Testis (tissue), 3 donors: ENCODE measurements around the gene PPP1R37. TPM values are rescaled to one million over a fixed set of nuclear protein-coding genes. Genes with fewer than 3 reads are reported as not detected.

Source experiments
- DNase-seq: peaks from one replicate; pipeline ENCODE4 v3.0.0-alpha.2; 2019
- H3K27ac ChIP-seq, 2 donors: fragments of 200-600 bp; sonication (generic); one replicate each; pipeline ENCODE4 v1.5.1; 2019
- H3K27me3 ChIP-seq: fragments of 200-600 bp; sonication (generic); one replicate; pipeline ENCODE4 v1.5.1; 2019
- H3K36me3 ChIP-seq: fragments of 200-600 bp; sonication (generic); one replicate; pipeline ENCODE4 v1.5.1; 2017; ENCODE audit warnings: low read depth; ENCODE audit errors: missing control alignments
- H3K4me1 ChIP-seq: fragments of 200-600 bp; sonication (generic); one replicate; pipeline ENCODE4 v1.5.1; 2019
- H3K4me3 ChIP-seq, 2 donors: fragments of 200-600 bp; sonication (generic); one replicate each; pipeline ENCODE4 v1.5.1; 2017 to 2019
- H3K9me3 ChIP-seq: fragments of 200-600 bp; sonication (generic); one replicate; pipeline ENCODE4 v1.5.1; 2017
- POLR2A ChIP-seq: fragments of 450-650 bp; IDR thresholded peaks from one replicate; pipeline ENCODE4 v1.6.1; 2017; ENCODE audit warnings: antibody characterized with exemption, mild to moderate bottlenecking, moderate library complexity
- WGBS, 2 donors: methylation state at CpG; one replicate each; pipeline ENCODE4 v1.1.5; 2018; 5-methylcytosine and 5-hydroxymethylcytosine counted together
- intact Hi-C: fragments of 100-400 bp; cut with DNase I; formaldehyde crosslinking; loops from one replicate; pipeline ENCODE4 v1.15.1; 2023; ENCODE audit warnings: low total_unique reads
- polyA plus RNA-seq: library from polyadenylated mRNA; stranded (reverse); fragments of 350-450 nt; fragmentation: Illumina TruSeq; extraction: RNeasy Lipid Tissue Mini Kit (QIAGEN cat#74804); gene quantifications from one replicate; pipeline ENCODE4 v1.2.3, GENCODE V29; 2014; ENCODE audit warnings: low read depth, low replicate concordance; ENCODE audit not compliant: insufficient read depth
- total RNA-seq, 2 donors: library from RNA; depleted of rRNA; stranded (reverse); fragments of >200 nt; gene quantifications; one replicate each; pipeline ENCODE4 v1.2.3, GENCODE V29; 2016
- TF ChIP-seq, protein P1 (sequence below), 3 experiments: fragments of 450-650 bp in 2 of 3; fragments of 200-600 bp in 1 of 3; sonication (generic) in 1 of 3; IDR thresholded peaks; one replicate each; pipeline ENCODE4 v1.5.1; 2016 to 2019; ENCODE audit warnings: antibody characterized with exemption in 3 of 3, mild to moderate bottlenecking in 2 of 3, moderate library complexity in 1 of 3

The PPP1R37 gene
- total and polyA plus RNA-seq, 3 donors from 2014 or later: 28.5 to 83.0 (median 82.5) TPM

DNA sequence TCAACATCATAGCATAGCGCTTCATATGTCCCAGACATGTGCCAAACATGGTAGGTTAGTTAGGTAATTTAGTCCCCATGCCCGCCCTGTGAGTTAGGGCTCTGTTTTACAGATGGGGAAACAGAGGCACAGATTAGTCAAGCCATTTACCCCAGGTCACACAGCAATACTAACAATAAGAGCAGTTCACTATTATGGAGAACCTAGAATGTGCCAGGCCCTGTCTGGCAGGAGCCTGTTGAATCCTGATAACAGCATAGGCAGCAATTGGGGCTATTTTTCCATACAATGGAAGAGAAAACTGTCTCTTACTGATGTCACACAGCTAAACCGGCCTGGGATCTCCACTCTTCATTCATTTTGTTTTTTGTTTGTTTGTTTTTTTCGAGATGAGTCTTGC lies 6.5 kb upstream of the PPP1R37 start:
- TF ChIP-seq, protein P1, sequence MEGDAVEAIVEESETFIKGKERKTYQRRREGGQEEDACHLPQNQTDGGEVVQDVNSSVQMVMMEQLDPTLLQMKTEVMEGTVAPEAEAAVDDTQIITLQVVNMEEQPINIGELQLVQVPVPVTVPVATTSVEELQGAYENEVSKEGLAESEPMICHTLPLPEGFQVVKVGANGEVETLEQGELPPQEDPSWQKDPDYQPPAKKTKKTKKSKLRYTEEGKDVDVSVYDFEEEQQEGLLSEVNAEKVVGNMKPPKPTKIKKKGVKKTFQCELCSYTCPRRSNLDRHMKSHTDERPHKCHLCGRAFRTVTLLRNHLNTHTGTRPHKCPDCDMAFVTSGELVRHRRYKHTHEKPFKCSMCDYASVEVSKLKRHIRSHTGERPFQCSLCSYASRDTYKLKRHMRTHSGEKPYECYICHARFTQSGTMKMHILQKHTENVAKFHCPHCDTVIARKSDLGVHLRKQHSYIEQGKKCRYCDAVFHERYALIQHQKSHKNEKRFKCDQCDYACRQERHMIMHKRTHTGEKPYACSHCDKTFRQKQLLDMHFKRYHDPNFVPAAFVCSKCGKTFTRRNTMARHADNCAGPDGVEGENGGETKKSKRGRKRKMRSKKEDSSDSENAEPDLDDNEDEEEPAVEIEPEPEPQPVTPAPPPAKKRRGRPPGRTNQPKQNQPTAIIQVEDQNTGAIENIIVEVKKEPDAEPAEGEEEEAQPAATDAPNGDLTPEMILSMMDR (IDR thresholded peaks at IDR 0.05): no peak
- TF ChIP-seq POLR2A: no peak
- no peaks in the 10 kb centered on the region for H3K36me3 ChIP-seq
- H3K4me1 ChIP-seq: peaks cover 7% of the 10 kb centered on the region
- no peak for DNase-seq
- no peaks in the 10 kb centered on the region for H3K9me3 ChIP-seq
- no peak overlapping the region for H3K27ac ChIP-seq
- intact Hi-C loops: no loop called here
- WGBS, 2 donors: 92 to 93% methylated on average over 4 of the region's 4 CpGs
- no peak overlapping the region for H3K4me3 ChIP-seq
- no peaks in the 10 kb centered on the region for H3K27me3 ChIP-seq

DNA sequence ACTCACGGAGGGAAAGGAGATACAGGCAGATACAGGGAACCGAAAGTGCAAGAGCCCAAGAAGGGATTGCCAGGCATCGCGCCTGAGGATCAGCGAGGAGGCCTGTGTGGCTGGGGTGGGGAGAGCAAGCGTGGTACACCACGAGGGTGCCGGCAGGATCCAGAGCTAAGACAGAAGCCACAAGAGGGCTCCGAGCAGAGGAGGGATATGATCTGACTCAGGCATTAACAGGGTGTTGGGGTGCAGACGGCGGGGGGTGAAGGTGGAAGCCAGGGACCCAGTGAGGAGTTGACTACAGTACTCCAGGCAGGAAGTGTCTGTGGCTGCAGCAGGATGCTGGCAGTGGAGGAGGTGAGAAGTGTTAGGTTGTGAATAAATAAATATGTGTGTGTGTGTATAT lies 5.4 kb upstream of the PPP1R37 start:
- WGBS, 2 donors: 73 to 79% methylated on average over 11 of the region's 11 CpGs
- Histone ChIP-seq H3K27ac (no peak overlapping the region), H3K27me3 (no peaks in the 10 kb centered on the region), H3K4me3 (no peak overlapping the region), H3K9me3 (no peaks in the 10 kb centered on the region), H3K36me3 (no peaks in the 10 kb centered on the region), H3K4me1 (peaks cover 7% of the 10 kb centered on the region)
- no peak for TF ChIP-seq POLR2A
- TF ChIP-seq, protein P1 (IDR thresholded peaks at IDR 0.05): no peak
- no peak for DNase-seq
- intact Hi-C loops: no loop called here

DNA sequence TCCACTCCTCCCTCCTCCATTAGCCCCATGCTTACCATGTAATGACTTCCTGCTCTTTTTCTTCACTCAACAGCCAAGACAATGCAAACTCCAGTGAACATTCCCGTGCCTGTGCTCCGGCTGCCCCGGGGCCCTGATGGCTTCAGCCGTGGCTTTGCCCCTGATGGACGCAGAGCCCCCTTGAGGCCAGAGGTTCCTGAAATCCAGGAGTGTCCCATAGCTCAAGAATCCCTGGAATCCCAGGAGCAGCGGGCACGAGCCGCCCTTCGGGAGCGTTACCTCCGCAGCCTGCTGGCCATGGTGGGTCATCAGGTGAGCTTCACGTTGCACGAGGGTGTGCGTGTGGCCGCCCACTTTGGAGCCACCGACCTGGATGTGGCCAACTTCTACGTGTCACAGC lies 2.9 kb upstream of the PPP1R37 start:
- intact Hi-C loops: no loop called here
- H3K4me3 ChIP-seq: no peak overlapping the region
- WGBS, 2 donors: 72 to 88% methylated on average over 17 of the region's 17 CpGs
- no peaks in the 10 kb centered on the region for H3K36me3 ChIP-seq
- TF ChIP-seq, protein P1 (IDR thresholded peaks at IDR 0.05): no peak
- no peak for TF ChIP-seq POLR2A
- no peaks in the 10 kb centered on the region for H3K9me3 ChIP-seq
- H3K27ac ChIP-seq: no peak overlapping the region
- peaks cover 22% of the 10 kb centered on the region for H3K4me1 ChIP-seq
- no peak for DNase-seq
- H3K27me3 ChIP-seq: no peaks in the 10 kb centered on the region

DNA sequence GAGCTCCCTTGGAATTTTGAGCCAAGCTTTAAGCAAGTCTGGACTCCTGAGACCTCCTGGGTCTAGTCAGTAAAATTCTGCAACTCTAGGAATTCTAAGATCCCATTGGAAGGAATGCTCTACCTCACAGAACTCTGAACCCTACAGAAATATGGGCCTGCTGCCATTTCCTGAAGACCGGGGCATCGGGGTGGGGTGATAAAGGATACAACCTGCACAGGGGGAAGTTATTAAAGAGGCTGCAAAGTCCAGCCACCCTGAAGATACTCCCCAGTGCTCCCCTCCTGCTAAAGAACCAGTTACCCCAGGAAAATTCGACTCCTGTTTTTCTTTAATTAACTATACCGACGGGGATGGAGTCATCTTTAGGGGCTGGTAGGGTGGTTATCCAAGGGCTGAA lies 2.4 kb upstream of the PPP1R37 start:
- Histone ChIP-seq H3K4me3 (peak overlapping the region; percentile 98 to 100), H3K9me3 (no peaks in the 10 kb centered on the region), H3K27me3 (no peaks in the 10 kb centered on the region), H3K4me1 (peaks cover 26% of the 10 kb centered on the region), H3K36me3 (no peaks in the 10 kb centered on the region), H3K27ac (peak overlapping the region in 1 of 2 donors; percentile 90)
- TF ChIP-seq, protein P1 (IDR thresholded peaks at IDR 0.05): no peak
- TF ChIP-seq POLR2A: no peak
- DNase-seq: no peak
- intact Hi-C loops: no loop called here
- WGBS, 2 donors: 35 to 42% methylated on average over 5 of the region's 5 CpGs
